GM12801 (cell line): ENCODE data around the gene PELI2.

ENCODE experiments used
- CTCF ChIP-seq: IDR thresholded peaks from one replicate; pipeline ENCODE4 v1.5.1; 2011; ENCODE audit warnings: control low read depth; ENCODE audit not compliant: insufficient read length; ENCODE audit errors: extremely low read depth

The PELI2 gene

GRCh38 chr14:56187736-56188135 is 69.5 kb downstream of the PELI2 start:
- no peak for TF ChIP-seq CTCF

- TF ChIP-seq CTCF, result no peak
Measured at GRCh38 chr14:56189307-56189706, 71.1 kb downstream of the PELI2 start.

- TF ChIP-seq CTCF, result no peak
Measured at GRCh38 chr14:56193347-56193746, 75.1 kb downstream of the PELI2 start.

GRCh38 chr14:56194042-56194441 is 75.8 kb downstream of the PELI2 start:
- TF ChIP-seq CTCF, result no peak

GRCh38 chr14:56195223-56195622 is 77.0 kb downstream of the PELI2 start:
- no peak for TF ChIP-seq CTCF

- TF ChIP-seq CTCF, result no peak
Measured at GRCh38 chr14:56195704-56196103, 77.5 kb downstream of the PELI2 start.

- no peak for TF ChIP-seq CTCF
Measured at GRCh38 chr14:56196274-56196673, 78.1 kb downstream of the PELI2 start.

GRCh38 chr14:56197150-56197549 is 78.9 kb downstream of the PELI2 start:
- TF ChIP-seq CTCF, result no peak
